Stimulated activated naive CD8-positive, alpha-beta T cell treated with anti-CD3 and anti-CD28 coated beads, Interleukin-15, Interleukin-2, amounts not matched to agents 100 U/mL and 50 U/mL, for 24 hours (primary cell): ENCODE measurements around the gene BATF2.
"Not testable (repeated sequence)": the region's sequence is repeated elsewhere in the genome, so short reads cannot be mapped to it uniquely, and the experiment has no call there.

Experiments used
- ATAC-seq: fragments of 150-1000 bp; cut with Tn5 transposase; one replicate; pipeline ENCODE4 v1.10.0; 2021
- DNase-seq: peaks from one replicate; pipeline ENCODE4 v3.0.0; 2021

The BATF2 gene

DNA sequence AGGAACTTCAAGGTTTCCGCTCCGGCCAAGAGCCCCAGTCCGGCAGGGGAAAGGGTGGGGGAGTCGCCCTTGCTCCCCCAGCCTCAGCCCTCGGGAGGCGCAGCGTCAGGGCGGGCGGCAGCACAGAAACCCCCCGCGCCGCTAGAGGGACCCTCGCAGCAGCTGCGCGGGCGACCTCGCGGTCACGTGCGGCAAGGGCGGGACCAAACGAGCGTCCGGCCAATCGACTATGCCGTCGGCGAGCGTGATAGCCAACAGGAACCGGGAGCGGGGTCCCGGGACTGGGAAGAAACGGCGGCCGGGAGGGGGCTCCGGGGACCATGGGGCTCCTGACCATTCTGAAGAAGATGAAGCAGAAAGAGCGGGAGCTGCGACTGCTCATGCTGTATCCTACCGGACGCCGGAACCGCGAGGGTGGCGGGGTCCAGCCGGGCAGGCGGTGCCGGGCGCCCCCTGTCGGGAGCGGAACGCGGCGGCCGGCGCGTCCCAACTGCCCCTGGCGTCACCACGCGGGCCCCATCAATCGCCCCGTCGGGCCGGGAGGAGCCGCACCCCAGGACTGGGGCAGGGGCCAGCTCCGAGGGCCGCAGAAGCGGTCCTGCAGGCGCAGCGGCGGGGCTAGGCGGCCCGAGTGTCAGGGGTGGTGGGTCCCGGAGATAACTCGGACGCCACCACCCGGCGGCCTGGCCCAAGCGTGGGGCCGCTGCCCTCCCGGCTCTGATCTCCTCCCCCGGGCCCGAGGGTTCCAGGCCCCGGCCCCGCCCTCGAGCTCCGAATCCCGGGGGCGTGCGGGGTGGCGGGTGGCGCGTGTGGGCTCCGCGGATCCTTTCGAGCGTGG lies 17.3 kb upstream of the BATF2 start, which contains the start of gene ARL2:
Gene ARL2, plus strand, starts transcription at position 273 of the 838 bp plus-strand sequence. Its CDS starts 48 bp downstream, at position 321.
- DNase-seq (peak; percentile 92), ATAC-seq (peak; percentile 80)

DNA sequence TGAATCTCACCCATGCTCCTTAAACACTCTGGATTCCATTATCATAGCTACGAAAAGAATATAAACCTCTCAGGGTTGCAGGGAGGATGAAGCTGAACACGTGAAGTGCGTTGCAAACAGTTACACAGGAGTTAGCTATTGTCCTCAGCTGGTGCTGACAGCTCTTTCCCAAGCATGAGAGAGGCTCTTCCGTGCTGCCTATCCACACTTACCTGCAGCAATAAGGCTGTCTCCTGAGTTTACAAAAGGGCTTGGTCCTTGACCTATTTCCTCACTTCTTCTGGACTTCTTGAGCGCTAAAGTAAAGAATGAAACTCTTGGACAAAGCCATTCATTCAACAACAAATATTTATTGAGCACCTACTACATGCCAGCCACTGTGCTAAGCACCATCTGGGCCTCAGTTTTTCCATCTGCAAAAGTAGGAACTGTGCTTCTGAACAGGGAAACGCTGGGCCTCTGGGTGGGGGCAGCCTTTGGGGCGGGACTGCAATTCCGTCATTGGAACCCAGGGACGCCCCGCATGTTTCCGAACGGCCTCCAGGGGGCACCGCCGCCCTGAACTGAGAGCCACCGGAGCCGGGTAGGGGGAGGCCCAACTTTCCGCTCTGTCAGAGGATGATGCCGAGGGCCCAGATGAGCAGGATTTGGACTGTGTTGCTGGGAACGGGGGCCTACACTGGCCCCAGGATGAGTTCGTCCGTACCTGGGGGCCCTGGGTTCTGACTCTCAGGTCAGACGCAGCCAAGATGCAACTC lies 16.5 kb upstream of the BATF2 start:
- DNase-seq, result peak; percentile 93
- ATAC-seq, result peak; percentile 89

DNA sequence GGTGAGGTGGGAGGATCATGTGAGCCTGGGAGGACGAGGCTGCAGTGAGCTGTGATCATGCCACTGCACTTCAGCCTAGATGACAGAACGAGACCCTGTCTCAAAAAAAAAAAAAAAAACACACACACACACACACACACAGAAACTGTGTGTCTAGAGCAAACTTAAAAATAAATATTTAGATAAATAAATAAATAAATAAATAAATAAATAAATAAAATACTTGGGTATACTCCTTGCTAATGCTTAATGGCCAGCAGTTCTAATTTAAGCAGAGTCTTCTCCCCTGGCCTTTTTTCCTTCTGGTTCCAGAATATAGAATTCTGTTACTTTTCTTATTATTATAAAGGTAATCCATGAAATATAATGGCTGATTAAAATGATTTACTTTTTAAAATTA lies 12.1 kb upstream of the BATF2 start:
- ATAC-seq, result no peak
- no peak for DNase-seq

DNA sequence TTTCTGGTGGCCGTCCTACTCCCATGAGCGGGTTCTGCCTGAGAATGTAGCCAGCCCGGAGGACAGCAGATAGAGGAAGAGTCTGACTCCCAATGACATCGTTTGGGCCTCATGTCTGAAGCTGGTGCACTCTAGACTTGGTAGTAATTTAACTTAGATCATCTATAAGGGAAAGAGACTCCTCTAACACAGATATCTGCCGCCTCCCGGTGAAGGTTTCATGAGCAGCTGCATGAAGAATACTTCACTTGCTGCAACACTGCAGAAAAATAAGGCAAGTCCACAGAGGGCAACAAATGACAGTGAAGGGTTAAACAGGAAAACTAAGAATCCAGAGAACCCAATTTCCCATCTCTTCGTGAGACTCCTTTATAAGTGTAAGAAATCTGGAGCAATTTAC lies 11.2 kb upstream of the BATF2 start:
- DNase-seq, result no peak
- ATAC-seq, result no peak

DNA sequence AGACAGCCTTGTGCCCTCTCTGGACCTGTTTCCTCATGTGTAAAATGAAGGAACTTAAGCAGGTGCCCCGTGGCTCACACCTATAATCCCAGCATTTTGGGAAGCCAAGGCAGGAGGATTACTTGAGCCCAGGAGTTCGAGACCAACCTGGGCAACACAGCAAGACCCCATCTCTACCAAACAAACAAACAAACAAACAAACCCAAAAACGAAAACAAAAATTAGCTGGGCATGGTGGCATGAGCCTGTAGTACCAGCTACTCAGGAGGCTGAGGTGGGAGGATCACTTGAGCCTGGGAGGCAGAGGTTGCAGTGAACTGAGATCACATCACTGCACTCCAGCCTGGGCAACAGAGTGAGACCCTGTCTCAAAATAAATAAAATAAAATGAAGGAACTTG lies 7.2 kb upstream of the BATF2 start:
- ATAC-seq, DNase-seq: not testable (repeated sequence)

DNA sequence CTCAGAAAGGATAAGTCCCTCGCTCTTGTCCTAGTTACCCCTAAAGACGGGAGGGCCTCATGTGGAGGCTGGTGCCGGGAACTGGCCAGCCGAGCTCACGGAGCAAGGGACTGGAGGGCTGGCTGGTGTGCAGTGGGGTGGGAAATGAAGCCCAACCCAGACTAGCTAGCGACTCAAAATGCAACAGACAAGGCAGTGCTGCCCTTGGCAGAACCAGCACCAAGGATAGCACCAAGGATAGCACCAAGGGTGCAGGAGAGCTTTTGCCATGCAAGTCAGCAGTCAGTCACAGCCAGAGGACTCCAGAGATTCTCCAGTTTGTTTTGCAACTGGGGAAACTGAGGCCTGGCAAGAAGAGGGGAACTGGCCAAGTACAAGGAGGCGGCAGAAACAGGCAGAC lies 6.5 kb upstream of the BATF2 start:
- DNase-seq (no peak), ATAC-seq (no peak)

DNA sequence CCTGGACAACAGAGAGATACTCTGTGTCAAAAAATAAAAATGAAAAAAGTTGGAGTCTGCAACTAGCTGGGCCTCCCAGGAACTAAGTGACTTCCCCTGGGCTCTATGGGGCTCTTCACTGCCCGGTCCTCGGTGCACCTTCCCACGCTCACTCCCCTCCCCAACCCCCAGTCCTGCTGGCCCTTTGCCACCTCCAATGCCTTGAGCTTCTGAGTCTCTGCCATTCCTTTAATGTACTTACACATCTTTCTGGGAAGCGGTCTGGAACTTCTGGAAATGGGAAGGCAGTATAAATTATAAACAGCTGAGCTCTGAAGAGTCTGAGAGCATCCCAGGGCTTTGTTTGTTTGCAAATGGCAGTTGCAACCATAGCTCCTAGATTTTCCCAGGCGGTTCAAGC lies 5.9 kb upstream of the BATF2 start:
- ATAC-seq (no peak), DNase-seq (no peak)

DNA sequence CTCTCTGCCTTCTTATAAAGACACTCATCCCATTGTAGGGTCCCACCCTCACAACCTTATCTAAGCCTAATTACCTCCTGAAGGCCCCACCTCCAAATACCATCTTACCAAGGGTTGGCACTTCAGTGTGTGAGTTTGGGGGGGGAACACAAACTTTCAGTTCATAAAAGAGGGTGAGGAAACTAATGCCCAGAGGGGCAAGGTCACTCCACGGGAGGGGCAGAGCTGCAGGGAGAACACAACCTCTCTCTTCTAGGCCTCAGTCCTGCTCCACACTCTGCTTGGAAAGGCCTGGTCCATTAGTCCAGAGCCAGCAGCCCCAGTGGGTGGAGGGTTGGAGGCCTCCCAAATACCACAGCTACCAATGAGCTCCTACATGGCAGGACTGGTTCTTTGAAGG lies 2.7 kb upstream of the BATF2 start:
- DNase-seq, result no peak
- ATAC-seq, result no peak

DNA sequence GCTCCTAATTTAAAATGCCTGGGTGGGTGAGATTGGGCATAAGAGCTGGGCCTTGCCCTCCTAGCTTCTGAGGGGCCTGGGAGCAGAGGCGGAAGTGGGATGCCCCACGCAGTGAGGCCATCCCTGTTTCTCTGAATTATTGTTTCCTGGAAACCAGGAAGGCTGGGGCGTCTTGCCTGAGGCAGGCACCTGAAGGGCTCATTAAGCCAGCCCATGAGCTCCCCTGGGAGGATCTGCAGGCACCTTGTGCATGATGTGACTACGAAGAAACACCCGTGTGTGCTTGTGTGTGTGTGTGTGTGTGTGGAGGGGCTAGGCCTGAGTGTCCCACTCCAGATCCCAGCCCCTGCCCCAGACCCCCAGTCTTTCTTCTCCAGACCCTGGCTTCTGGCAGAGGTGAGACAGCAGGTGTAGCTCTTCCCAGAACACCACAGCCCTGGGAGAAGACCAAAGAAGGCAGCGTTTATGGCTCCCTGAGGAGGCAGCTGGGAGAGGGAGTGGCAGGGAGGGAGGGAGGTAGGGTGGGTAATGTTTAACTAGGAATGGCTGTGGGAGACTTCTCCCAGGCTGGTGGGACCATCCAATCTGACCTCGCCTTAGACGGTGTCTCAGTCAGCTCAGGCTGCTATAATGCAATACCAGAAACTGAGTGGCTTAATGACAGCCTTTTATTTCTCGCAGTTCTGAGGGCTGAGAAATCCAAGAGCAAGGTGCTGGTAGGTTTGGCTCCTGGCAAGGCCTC lies 2.1 kb upstream of the BATF2 start:
- peak; percentile 14 for DNase-seq

DNA sequence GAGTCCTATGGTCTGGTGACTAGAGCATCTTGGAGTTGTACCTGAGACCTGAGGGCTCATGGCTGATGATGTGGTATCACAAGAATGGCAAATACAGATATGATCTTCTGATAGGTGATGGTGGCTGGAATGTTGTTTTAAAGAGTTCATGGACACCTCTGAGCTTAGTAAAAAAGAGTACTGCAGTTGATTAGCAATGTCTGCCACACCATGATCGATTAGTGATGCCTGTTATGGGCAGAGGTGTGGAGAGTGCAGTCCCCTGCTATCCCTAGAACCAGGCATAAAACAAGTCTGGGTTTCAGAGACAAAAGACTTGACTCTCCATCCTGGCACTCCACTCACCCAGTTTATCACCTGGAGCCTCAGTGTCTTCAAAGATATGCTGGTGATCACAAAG lies 1.4 kb upstream of the BATF2 start:
- DNase-seq, result no peak
- ATAC-seq, result no peak

More for the DNA sequence above, 2.1 kb upstream of the BATF2 start:
- ATAC-seq, result no peak

DNA sequence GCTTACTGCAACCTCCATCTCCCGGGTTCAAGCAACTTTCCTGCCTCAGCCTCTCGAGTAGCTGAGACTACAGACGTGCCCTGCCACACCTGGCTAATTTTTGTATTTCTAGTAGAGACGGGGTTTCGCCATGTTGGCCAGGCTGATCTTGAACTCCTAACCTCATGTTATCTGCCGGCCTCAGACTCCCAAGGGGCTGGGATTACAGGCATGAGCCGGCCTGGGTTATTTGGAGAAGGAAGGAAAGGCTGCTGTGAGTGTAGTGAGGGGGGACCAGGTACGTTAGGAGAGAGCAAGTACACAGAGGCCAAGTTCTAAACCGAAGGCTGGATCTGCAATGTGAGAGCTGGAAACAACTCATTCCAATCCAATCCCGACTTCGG lies 453 bp downstream of the BATF2 start:
- ATAC-seq, result no peak
- DNase-seq, result no peak

DNA sequence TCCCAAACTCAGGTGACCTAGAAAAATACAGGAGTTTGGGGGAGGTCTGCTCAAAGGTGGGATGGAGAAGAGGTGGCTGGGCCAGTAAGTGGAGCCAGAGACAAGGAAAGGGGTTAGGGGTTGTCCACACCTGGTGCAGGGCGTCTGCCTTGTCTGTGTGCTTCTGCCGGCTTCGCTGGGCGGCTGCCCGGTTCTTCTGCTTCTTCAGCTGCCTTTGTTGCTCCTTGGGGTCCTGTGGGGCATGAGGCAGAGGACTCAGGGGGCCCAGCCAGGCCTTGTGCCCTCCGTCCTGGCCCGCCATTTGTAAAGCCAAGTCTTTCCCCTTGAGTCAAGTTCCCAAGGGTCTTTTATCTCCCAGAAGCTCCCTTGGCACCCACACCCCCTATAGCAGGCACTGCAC lies 2.5 kb downstream of the BATF2 start:
- ATAC-seq, result no peak
- DNase-seq, result no peak

DNA sequence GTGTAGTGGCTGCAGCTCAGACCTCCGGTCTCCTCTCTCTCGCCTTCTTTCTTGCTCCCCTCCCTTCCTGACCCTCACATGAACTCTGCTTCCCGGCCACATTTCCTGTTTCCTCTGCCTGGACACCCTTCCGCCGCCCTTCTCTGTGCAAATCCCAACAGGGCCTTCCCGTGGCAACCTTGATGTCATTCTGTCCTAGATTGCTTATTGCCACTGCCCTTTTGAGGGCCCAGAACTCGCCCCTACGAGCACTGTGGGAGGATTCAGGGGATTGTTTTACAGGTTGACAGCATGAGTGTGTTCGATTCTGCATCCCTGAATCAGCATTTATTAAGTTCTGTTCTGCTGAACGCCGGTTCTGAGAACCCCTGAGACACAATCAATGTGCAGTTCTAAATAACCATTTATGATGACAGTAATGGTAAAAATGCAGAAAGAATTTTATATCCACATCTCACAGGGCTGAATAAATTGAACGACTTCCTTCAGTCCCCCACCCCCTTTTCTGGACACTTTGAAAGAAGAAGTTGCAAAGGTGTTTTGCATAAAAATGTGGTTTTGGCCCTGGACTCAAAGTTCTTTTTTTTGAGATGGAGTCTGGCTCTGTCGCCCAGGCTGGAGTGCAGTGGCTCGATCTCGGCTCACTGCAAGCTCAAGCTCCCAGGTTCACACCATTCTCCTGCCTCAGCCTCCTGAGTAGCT lies 6.4 kb downstream of the BATF2 start:
- no peak for DNase-seq
- no peak for ATAC-seq

DNA sequence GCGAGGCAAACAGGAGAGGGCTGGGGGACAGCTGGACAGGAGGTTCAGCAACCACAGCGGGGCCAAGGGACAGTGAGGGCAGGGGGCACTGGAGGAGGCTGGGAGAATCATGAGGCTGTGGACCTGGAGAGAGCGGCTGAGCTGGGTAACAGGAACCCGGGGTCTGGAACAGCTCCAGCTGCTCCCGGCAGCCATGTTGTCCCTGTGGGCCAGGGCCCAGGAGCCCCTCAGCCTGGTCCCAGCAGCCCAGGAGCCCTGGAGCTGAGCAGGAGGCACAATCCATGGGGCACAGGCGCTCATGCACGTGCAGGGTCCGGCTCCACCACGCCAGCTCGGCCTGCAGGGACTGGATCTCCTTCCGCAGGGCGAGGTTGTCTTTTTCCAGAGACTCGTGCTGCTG lies 7.4 kb downstream of the BATF2 start:
- no peak for DNase-seq
- ATAC-seq, result no peak

DNA sequence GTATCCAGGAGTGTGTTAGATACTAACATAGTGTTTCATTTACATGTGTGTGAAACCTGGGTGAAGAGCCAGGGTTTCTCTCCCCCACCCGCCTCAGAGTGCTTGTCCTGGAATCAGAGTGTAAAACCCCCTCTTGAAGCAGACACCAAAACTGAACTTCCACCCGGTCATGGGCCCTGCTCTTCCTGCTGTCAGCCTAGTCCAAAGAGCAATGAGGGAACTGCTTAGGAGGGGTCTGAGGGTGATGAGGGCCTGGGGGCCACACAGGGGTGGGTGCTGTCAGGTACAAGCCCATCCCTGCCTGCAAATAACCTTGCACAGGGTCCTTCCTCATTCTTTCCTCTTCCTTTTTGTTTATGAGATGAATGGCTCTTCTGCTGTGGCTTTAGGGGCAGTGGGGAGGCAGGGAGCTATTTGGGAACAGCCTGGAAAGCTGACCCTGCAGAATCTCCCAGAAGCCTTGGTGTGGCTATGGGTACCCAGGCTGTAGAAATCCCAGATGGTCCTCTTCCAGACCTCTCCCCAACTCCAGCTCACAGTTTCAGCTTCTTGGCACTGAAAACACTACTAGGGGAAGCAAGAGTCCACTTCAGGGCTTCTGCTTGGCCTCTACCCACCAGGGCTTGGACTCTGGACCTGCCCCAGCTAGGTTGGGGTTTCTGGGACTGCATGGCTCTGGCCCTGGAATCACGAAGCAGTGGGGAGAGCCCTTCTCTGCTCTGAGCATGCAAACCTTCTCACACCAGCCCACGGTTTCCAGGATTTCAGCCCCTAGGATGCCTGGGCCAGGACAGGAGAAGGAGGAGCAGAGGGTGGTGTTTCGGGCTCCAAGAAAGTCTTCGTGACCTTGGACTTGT lies 8.5 kb downstream of the BATF2 start:
- no peak for ATAC-seq
- no peak for DNase-seq

DNA sequence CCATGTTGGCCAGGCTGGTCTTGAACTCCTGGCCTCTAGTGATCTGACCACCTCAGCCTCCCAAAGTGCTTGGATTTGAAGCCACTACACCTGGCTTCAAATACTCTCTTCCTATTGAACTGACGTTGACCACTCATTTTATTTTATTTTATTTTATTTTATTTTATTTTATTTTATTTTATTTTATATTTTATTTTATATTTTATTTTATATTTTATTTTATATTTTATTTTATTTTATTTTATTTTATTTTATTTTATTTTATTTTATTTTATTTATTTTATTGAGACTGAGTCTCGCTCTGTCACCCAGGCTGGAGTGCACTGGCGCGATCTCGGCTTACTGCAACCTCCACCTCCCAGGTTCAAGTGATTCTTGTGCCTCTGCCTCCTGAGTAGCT lies 13.4 kb downstream of the BATF2 start:
- ATAC-seq, result not testable (repeated sequence)

DNA sequence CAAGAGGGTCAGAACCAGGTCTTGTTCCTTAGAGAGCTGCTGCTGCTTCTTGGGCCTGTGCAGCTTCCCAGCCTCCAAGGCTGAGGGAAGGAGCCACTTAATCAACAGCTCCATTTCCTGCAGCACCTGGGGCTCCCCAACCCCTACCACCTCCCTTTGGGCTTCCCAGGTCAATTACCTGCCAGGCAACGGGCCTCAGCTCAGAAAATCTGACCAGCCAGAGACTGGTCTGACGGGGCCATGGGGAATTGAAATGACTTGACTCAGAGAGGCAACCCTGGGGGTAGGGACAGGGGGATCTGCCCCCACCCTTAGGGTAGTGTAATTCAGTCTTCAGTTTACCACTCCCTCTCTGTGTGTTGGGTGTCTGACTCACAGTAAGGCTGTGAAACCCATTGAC lies 20.1 kb downstream of the BATF2 start:
- DNase-seq (no peak), ATAC-seq (no peak)

More for the DNA sequence above, 13.4 kb downstream of the BATF2 start:
- not testable (repeated sequence) for DNase-seq

DNA sequence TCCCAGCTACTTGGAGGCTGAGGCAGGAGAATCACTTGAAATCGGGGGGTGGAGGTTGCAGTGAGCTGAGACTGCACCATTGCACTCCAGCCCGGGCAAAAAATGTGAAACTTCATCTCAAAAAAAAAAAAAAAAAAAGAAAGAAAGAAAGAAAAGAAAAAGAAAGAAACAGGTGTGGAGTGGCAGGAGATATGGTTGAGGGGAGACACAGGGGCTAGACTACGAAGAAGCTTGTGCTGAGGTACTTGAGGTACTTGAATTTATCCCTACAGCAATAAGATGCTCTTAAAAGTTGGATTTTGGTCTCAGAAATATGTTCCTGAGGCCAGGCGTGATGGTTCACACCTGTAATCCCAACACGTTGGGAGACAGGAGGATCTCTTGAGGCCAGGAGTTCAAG lies 22.6 kb downstream of the BATF2 start:
- no peak for DNase-seq
- no peak for ATAC-seq

DNA sequence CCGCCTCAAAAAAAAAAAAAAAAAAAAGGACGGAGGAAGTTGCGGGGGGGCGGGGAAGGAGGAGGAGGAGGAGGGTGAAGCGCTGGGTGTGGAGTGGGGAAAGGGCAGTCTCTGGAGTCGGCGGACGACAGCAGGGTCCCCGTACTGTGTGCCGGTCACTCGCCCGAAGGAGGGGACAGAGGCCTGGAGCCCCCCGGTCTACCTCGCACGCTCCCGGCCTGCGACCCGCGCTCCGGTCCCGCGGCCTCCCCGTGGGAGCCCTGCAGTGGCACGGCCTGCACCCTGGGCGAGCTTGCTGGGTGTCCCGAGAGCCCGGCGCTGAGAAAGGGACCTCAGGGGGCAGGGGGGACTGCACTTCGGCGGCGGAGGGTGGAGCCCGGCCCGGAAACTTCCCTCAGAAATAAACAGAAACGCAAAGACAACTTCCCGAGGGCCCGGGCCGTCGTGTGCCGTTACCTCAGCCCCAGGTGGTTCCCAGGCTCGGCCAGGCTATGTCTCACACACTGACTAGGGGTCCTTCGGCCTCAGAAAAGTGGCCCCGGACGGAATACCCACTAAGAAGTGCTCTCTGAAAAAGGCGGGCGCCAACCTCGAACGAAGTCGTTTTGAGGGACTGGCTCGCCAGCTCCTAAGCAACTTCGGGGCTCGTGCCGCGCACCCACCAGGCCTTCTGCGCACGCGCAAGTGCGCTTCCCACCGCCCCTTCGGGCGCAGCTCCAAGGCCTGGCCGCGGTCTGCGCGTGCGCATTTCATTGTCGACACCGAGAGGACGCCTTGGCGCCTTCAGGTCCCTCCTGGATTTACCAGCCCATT lies 25.1 kb downstream of the BATF2 start, which contains the start of gene MAJIN:
Gene MAJIN, minus strand, starts transcription at position 688 of the 813 bp plus-strand sequence. CDS start 12,703 bp downstream, outside the sequence.
- DNase-seq (peak; percentile 90), ATAC-seq (peak; percentile 48)

DNA sequence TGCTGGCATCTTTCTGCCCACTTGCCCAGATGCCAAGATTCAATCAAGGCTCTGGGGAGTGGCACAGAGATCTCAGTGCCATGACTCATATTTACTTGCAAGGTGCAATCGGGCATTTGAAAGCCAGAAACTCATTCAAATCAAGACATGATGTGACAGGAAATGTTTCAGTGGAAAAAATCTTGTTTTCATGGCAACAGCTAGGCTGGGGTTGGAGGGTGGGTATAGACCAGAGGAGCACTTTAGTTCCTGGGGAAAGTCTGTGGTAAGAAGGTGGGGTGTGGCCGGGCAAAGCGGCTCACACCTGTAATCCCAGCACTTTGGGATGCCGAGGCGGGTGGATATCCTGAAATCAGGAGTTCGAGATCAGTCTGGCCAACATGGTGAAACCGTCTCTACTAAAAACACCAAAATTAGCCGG lies 26.0 kb downstream of the BATF2 start:
- ATAC-seq (peak; percentile 88), DNase-seq (peak; percentile 30)
